AG09319 (cell line): ENCODE results near the gene IDUA.

ENCODE experiments used
- DNase-seq: peaks from one replicate; pipeline ENCODE4 v3.0.0-alpha.2; 2010; ENCODE audit warnings: low read depth; ENCODE audit errors: extremely low read depth
- TF ChIP-seq, protein P1 (sequence below): IDR thresholded peaks from 2 replicates; pipeline ENCODE4 v1.5.1; 2011; ENCODE audit warnings: low read depth, mild to moderate bottlenecking, inconsistent platforms, low read length, moderate library complexity

Gene IDUA

GRCh38 chr4:1015179-1015578, 28.3 kb downstream of the IDUA start:
- TF ChIP-seq, protein P1, sequence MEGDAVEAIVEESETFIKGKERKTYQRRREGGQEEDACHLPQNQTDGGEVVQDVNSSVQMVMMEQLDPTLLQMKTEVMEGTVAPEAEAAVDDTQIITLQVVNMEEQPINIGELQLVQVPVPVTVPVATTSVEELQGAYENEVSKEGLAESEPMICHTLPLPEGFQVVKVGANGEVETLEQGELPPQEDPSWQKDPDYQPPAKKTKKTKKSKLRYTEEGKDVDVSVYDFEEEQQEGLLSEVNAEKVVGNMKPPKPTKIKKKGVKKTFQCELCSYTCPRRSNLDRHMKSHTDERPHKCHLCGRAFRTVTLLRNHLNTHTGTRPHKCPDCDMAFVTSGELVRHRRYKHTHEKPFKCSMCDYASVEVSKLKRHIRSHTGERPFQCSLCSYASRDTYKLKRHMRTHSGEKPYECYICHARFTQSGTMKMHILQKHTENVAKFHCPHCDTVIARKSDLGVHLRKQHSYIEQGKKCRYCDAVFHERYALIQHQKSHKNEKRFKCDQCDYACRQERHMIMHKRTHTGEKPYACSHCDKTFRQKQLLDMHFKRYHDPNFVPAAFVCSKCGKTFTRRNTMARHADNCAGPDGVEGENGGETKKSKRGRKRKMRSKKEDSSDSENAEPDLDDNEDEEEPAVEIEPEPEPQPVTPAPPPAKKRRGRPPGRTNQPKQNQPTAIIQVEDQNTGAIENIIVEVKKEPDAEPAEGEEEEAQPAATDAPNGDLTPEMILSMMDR = no peak
- no peak for DNase-seq

GRCh38 chr4:1015746-1016145, 28.9 kb downstream of the IDUA start:
- TF ChIP-seq, protein P1 = no peak

DNA sequence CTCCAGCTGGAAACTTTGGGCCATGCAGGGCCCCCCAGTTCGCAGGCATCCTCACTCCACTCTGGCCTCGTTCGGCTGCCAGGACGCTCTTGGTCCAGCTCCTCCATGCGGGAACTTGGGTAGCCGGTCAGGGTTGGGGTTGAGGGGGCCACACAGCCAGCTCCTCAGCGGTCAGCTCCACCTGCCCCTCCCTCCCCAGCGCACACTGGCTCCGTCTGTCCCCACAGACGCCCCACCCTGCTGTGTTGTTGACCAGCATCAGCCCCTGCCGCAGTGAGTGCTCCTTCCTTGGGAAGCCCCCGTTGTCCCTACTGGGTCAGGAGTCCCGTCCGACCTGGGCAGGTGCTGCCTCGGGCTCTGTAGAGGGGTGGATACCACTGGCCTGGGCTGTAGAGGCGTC, 30.4 kb downstream of the IDUA start:
- DNase-seq = no peak
- TF ChIP-seq, protein P1 = no peak

More at GRCh38 chr4:1015746-1016145, 28.9 kb downstream of the IDUA start:
- DNase-seq = no peak

GRCh38 chr4:1017706-1018105, 30.9 kb downstream of the IDUA start:
- TF ChIP-seq, protein P1 = no peak

DNA sequence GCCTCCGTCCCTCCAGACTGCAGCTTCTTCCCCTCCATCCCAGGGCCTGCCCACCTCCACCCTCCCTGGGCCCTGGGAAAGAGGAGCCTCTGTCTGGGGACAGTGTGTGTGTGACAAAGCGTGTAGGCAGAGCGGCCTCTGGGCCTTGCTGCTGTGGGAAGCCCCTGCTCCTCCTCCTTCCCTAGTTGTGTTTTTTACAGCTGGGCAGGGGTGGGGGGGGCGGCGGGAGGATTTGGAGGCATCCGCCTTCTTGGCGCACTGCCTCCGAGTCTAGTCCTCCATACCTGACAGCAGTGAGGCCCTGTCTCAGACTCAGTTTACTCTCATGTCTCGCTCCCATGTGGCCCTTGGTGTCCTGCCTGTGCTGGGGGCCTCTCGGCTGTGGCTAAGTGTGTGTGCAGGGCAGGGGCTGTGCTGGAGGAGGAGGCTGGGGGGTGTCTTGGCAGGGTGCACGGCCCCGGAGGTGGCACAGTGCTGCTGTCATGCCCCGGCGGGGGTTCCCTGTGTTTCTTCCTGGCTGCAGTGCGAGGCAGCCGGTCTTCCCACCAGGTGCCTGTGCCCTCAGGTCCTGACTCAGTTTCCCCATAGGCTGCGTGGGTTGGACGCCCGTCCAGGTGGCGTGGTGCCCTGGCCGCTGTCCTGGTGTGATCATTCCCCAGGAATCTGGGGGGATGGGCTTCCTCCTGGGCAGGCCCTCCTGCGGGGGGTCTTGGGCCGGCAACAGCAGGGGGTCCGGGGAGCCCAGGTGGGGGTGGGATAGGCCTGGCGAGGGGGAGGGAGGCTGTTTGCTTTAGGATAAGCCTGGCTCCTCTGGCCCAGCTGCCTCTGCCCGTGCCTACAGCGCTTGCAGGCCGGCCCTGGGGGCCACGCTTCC, 31.5 kb downstream of the IDUA start:
- DNase-seq = no peak
- TF ChIP-seq, protein P1 = no peak

More at GRCh38 chr4:1017706-1018105, 30.9 kb downstream of the IDUA start:
- DNase-seq = no peak

DNA sequence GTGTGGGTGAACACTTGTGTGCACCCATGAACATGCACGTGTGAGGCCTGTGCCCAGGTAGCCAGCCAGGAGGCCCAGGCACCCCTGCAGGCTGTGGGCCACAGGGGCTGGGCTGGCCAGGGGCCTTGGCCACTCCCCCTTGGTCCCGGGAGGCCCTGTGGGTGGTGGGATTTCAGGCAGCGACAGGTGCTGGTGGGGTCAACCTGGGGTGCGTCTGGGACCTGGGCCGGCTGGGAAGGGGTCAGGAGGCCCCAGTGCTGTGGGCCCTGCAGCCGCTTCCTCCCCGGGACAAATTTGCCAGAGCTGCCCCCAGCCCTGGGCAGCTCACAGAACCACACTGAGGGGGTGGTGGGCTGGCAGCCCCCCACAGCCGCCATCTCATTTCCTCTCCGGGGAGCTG, 32.5 kb downstream of the IDUA start:
- TF ChIP-seq, protein P1 = no peak

GRCh38 chr4:1019729-1020470, 33.1 kb downstream of the IDUA start:
- TF ChIP-seq, protein P1 = no peak

More for the DNA sequence above, 32.5 kb downstream of the IDUA start:
- no peak for DNase-seq

More at GRCh38 chr4:1019729-1020470, 33.1 kb downstream of the IDUA start:
- no peak for DNase-seq
